ENCODE data around the gene SEPHS1. TPM values are rescaled to one million over a fixed set of nuclear protein-coding genes. Genes with fewer than 3 reads are reported as not detected.
"Not testable (repeated sequence)": the region's sequence is repeated elsewhere in the genome, so short reads cannot be mapped to it uniquely, and the experiment has no call there.

SEPHS1 gene, protein sequence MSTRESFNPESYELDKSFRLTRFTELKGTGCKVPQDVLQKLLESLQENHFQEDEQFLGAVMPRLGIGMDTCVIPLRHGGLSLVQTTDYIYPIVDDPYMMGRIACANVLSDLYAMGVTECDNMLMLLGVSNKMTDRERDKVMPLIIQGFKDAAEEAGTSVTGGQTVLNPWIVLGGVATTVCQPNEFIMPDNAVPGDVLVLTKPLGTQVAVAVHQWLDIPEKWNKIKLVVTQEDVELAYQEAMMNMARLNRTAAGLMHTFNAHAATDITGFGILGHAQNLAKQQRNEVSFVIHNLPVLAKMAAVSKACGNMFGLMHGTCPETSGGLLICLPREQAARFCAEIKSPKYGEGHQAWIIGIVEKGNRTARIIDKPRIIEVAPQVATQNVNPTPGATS
- total RNA-seq: 10 to 100 TPM; 29.7 to 30.7 TPM
- long read RNA-seq, donor 1, transcript SEPHS1-201 (9 exons, 3,273 nt): major isoform, 5 of 25 reads
- long read RNA-seq, donor 1, partial matches to known transcripts: 2 of 25 reads
- long read RNA-seq, donor 1, other reads (novel, unspliced or antisense): 18 of 25 reads
- long read RNA-seq, donor 2, transcript SEPHS1-201 (9 exons, 3,273 nt): major isoform, 19 of 25 reads
- long read RNA-seq, donor 2, partial matches to known transcripts: 2 of 25 reads
- long read RNA-seq, donor 2, other reads (novel, unspliced or antisense): 3 of 25 reads

- peak; percentile 88 for DNase-seq (ENCODE audit: low spot score)
- intact Hi-C loops (cut with DNase I): no loop called here
Measured at GRCh38 chr10:13348216-13349017, at the start of gene SEPHS1. Gene SEPHS1, minus strand, starts transcription at chr10:13348293. Its CDS starts 3,343 bp downstream, at chr10:13344950.

DNA sequence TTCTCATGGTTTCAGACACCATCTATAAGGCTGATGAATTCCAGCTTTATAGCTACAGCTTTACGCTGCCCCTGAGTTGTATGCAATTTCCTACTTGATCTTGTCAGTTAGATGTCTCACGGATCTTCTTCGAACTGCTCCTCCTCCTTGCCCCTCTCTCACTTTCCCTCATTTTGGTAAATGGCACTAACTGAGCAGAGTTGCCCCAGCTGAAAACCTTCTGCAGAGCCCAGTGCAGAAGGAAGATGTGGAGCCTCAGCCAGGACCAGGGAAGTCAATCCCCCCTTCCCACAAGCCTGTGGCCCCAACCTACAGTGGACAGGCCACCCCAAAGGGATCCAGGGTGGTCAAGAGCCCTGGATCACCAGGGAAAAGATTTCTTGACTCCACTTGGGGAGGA, 49.0 kb upstream of the SEPHS1 start:
- intact Hi-C loops (cut with DNase I): no loop called here
- DNase-seq (ENCODE audit: low spot score): no peak

DNA sequence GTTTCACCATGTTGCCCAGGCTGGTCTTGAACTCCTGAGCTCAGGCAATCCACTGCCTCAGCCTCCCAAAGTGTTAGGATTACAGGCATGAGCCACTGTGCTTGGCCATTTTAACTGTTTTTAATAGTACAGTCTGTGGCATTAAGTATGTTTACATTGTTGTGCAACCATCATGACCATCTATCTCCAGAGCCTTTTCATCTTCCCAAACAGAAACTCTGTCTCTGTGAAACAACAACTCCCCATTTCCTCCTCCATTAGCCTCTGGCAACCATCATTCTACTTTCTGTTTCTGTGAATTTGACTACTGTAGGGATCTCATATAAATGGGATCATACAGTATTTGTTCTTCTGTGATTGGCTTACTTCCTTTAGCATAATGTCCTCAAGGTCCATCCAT, 48.3 kb upstream of the SEPHS1 start:
- intact Hi-C loops (cut with DNase I): no loop called here
- DNase-seq (ENCODE audit: low spot score): peak; percentile 17

GRCh38 chr10:13395540-13395939, 47.4 kb upstream of the SEPHS1 start:
- DNase-seq (ENCODE audit: low spot score): no peak
- intact Hi-C loops (cut with DNase I): no loop called here

- no peak for DNase-seq (ENCODE audit: low spot score)
- intact Hi-C loops (cut with DNase I): no loop called here
Measured at GRCh38 chr10:13393640-13394039, 45.5 kb upstream of the SEPHS1 start.

DNA sequence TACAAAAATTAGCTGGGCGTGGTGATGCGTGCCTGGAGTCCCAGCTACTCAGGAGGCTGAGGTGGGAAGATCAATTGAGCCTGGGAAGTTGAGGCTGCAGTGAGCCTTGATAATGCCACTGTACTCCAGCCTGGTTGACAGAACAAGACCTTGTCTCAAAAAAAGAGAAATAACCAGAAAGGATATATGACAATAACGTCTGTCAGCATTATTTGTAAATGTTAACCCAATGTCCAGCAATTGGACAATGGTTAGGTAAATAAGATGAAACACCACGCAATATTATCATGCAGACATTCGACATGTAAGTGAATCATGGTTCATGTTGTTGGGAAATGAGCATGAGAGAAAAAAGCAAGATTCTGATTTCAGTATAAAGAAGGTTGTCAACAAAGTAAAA, 44.6 kb upstream of the SEPHS1 start:
- no peak for DNase-seq (ENCODE audit: low spot score)
- intact Hi-C loops (cut with DNase I): no loop called here

GRCh38 chr10:13390604-13391522, 42.8 kb upstream of the SEPHS1 start:
- intact Hi-C loops (cut with DNase I): no loop called here
- peak; percentile 76 for DNase-seq (ENCODE audit: low spot score)

- no peak for DNase-seq (ENCODE audit: low spot score)
- intact Hi-C loops (cut with DNase I): no loop called here
Measured at GRCh38 chr10:13388478-13389230, 40.6 kb upstream of the SEPHS1 start.

- intact Hi-C loops (cut with DNase I): no loop called here
- DNase-seq (ENCODE audit: low spot score): peak; percentile 28
Measured at GRCh38 chr10:13386021-13386420, 37.9 kb upstream of the SEPHS1 start.

GRCh38 chr10:13383399-13383761, 35.3 kb upstream of the SEPHS1 start:
- intact Hi-C loops (cut with DNase I): no loop called here
- DNase-seq (ENCODE audit: low spot score): peak; percentile 68

DNA sequence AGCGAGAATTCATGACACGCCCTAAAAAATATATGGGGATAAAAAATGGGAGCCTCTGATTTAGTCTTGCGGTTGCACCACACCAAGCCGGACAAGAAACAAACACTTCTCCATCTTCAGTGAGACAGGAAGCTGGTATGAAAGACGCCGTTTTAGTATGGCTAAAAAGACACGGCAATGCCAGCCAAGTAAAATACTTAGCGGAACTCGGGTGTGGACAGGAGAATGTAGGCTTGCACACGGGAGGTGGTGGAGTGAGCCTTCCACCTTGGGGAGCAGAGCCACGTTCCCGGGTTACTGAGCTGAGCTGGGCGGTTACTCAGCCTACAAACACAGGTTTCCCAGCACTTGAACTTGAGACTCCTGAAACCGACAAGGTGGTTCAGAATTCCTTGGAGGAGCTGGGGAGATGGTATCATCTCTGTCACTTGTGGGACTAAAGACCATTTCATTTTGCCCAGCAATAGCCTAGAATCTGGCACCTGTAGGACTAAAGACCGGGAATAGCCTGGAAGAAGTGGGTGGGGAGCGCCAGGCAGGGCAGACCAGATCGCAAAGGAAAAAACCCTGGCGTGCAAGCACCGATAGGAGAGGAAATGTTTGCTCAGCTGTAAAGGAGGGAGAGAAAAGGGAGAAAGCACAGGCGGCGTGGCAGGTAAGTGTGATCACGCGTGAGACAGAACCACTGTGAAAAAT, 34.8 kb upstream of the SEPHS1 start:
- DNase-seq (ENCODE audit: low spot score): peak; percentile 46

DNA sequence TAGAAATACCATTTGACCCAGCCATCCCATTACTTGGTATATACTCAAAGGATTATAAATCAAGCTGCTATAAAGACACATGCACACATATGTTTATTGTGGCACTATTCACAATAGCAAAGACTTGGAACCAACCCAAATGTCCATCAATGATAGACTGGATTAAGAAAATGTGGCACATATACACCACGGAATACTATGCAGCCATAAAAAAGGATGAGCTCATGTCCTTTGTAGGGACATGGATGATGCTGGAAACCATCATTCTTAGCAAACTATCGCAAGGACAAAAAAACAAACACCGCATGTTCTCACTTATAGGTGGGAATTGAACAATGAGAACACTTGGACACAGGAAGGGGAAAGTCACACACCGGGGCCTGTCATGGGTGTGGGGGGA, 31.0 kb upstream of the SEPHS1 start:
- intact Hi-C loops (cut with DNase I): not testable (repeated sequence)
- DNase-seq (ENCODE audit: low spot score): peak; percentile 23

More for the DNA sequence above, 34.8 kb upstream of the SEPHS1 start:
- intact Hi-C loops (cut with DNase I): no loop called here

DNA sequence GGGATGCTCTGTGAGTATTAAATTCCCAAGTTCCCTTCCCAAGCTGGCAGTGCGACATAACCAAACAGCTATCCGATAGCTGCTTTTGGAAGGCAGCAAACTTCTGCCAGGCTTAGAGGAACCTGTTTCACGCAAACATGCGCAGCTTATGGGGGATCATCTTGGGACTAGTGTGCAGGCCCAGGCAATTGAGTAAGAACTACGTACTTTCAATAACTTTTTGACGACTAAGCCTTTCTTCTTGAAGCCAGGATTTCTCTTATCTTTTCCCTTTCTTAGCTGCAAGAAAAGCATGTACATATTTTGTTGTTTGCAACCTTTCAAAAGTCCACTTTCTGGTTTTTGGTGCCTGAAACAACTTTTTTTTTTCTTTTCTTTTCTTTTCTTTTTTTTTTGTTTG, 28.7 kb upstream of the SEPHS1 start:
- intact Hi-C loops (cut with DNase I): no loop called here
- DNase-seq (ENCODE audit: low spot score): no peak

- intact Hi-C loops (cut with DNase I): no loop called here
- DNase-seq (ENCODE audit: low spot score): no peak
Measured at GRCh38 chr10:13376297-13376696, 28.2 kb upstream of the SEPHS1 start.

DNA sequence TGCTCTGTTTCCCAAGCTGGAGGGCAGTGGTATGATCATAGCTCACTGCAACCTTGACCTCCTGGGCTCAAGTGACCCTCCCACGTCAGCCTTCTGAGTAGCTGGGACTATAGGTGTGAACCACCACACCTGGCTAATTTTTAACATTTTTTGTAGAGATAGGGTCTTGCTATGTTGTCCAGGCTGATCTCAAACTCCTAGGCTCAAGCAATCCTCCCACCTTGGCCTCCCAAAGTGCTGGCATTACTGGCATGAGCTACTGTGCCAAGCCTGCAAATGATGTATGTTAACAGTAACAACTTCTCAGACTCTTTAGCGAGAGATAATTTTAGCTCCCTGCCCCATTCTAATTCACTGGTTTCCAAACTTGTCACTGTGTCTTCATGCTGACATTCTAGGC, 27.7 kb upstream of the SEPHS1 start:
- intact Hi-C loops (cut with DNase I): no loop called here
- peak; percentile 30 for DNase-seq (ENCODE audit: low spot score)

- intact Hi-C loops (cut with DNase I): no loop called here
Measured at GRCh38 chr10:13373644-13374043, 25.6 kb upstream of the SEPHS1 start.

DNA sequence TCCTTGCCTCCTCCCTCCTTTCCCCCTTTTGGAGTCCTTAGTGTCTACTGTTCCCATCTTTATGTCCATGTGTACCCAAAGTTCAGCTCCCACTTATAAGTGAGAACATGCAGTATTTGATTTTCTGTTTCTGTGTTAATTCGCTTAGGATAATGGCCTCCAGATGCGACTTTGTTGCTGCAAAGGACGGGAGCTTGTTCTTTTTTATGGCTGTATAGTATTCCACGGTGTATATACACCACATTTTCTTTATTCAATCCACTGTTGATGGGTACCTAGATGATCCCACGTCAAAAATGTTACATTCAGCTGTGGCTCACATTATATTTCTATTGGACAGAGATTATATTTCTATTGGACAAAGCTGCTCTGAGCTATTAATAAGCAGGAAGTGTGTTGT, 24.4 kb upstream of the SEPHS1 start:
- intact Hi-C loops (cut with DNase I): no loop called here
- no peak for DNase-seq (ENCODE audit: low spot score)

More at GRCh38 chr10:13373644-13374043, 25.6 kb upstream of the SEPHS1 start:
- DNase-seq (ENCODE audit: low spot score): peak; percentile 10
